GM12874 (cell line): ENCODE measurements around the gene PLIN1.

Experiments
- CTCF ChIP-seq: IDR thresholded peaks from 2 replicates; pipeline ENCODE4 v1.5.1; 2011; ENCODE audit warnings: low read depth, mild to moderate bottlenecking, control low read depth, low read length, moderate library complexity; ENCODE audit not compliant: insufficient read depth

Gene PLIN1

GRCh38 chr15:89666184-89666857 is 12.8 kb downstream of the PLIN1 start:
- no peak for TF ChIP-seq CTCF

GRCh38 chr15:89665449-89666181 is 13.6 kb downstream of the PLIN1 start:
- no peak for TF ChIP-seq CTCF

- no peak for TF ChIP-seq CTCF
These were observed 14.5 kb downstream of the PLIN1 start for GRCh38 chr15:89664441-89665350.

GRCh38 chr15:89662893-89663626 is 16.1 kb downstream of the PLIN1 start:
- TF ChIP-seq CTCF, result no peak

GRCh38 chr15:89660556-89660955 is 18.6 kb downstream of the PLIN1 start:
- no peak for TF ChIP-seq CTCF

- TF ChIP-seq CTCF, result no peak
These were observed 19.9 kb downstream of the PLIN1 start for GRCh38 chr15:89659295-89659694.
